T-helper 1 cell (primary cell): ENCODE measurements around the gene KIF5B.
"Not testable (repeated sequence)": the region's sequence is repeated elsewhere in the genome, so short reads cannot be mapped to it uniquely, and the experiment has no call there.

Experiments
- DNase-seq, 5 donors: peaks; one replicate each; pipeline ENCODE4 v3.0.0-alpha.2; 2012 to 2020

Gene KIF5B

GRCh38 chr10:32059472-32059871 is 3.2 kb upstream of the KIF5B start:
- DNase-seq: no peak

GRCh38 chr10:32057036-32057372 is 779 bp upstream of the KIF5B start:
- DNase-seq: no peak

GRCh38 chr10:32055478-32056135 is 618 bp downstream of the KIF5B start:
- DNase-seq: peak; percentile 36 to 67 (median 46)

DNA sequence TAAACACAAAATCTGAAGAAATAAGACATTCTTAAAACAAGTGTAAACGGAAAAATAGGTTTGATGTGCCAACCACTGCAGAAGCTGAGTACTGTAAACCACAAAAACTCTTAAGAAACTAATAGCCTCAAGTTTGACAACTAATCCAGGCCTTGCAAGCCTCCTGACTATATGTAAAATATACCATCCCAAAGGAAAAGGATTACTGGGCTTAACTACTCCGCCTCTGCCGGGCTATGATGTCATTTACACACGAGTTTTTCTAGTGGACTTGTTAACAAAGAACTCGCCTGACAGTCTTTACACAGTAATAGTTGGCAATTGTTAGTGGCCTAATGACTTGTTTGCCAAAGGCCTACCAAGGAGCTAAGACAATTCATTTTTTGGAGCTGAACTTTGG is 2.1 kb downstream of the KIF5B start:
- peak in 1 of 5 donors; percentile 5 for DNase-seq

GRCh38 chr10:32053392-32053791 is 2.8 kb downstream of the KIF5B start:
- not testable (repeated sequence) for DNase-seq

DNA sequence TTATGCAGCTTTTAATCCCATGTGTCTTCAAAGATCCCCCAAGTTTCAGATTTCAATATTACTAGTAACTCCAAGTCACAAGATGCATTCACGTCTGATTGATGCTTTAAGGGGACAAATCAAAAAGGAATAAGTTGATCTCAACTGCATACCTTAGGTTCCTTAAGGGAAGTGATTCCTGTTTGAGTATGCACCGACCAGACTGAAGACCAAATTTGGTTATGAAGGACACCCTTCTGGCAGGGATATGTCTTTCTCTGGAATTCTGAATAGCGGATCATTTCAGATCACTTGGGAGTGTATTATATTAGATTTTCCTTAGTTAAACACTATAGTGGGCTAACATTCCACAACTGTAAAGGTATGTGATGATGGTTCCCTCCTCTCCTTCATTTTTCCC is 4.3 kb downstream of the KIF5B start:
- DNase-seq: no peak

DNA sequence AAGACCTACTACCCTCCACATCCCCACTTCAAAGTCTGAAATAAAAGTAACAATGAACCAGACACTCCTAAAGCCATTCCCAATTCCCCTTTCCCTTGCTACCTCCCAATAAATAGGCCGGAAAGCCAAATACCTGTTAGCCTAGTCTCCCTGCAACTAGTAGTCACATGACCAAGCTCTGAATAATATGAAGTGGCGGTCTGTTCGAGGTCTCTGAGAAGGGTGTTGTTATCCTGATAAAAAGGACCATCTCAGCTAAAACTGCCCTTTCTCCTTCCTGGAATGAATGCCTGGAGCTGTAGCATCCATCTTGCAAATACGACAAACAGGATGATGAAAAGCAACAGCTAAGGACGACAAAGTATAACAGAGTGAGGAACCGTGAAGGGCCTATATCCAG is 6.0 kb downstream of the KIF5B start:
- no peak for DNase-seq

- DNase-seq: no peak
These were observed 7.1 kb downstream of the KIF5B start for GRCh38 chr10:32049113-32049512.

GRCh38 chr10:32048282-32048681 is 7.9 kb downstream of the KIF5B start:
- DNase-seq: no peak

- no peak for DNase-seq
These were observed 8.3 kb downstream of the KIF5B start for GRCh38 chr10:32047881-32048280.

DNA sequence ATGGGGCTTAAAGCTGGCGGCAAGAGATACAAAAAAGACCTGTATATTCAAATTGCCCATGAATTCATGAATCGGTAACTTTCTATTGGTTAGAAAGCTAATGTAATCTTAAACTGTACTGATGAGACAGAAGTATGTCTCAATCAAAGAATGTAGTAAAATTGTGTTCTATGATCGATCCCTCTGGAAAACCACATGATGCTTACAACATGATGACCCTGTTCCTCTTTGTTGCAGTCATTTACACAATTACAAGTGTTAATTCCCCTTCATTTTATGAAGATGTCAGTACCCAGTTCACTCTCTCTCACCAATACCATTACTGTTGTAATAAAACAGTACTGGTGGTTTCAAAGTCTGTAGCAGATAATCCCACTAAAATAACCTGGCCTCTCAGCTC is 10.1 kb downstream of the KIF5B start:
- no peak for DNase-seq

DNA sequence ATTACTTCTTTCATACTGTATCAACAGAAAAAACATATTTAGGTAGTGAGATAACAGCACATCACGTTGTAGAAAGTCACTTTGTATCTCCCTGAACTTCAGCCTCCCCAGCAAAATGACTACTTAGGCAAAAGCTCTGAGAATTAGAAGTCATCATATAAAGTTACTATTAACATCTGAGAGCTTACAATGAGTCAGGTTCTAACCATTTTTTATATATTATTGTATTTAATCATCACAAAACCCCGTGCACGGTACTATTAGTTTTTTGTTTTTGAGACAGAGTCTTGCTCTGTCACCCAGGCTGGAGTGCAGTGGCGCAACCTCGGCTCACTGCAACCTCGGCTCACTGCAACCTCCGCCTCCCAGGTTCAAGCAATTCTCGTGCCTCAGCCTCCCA is 13.5 kb downstream of the KIF5B start:
- DNase-seq: not testable (repeated sequence)

- DNase-seq: no peak
These were observed 14.8 kb downstream of the KIF5B start for GRCh38 chr10:32041290-32042028.

DNA sequence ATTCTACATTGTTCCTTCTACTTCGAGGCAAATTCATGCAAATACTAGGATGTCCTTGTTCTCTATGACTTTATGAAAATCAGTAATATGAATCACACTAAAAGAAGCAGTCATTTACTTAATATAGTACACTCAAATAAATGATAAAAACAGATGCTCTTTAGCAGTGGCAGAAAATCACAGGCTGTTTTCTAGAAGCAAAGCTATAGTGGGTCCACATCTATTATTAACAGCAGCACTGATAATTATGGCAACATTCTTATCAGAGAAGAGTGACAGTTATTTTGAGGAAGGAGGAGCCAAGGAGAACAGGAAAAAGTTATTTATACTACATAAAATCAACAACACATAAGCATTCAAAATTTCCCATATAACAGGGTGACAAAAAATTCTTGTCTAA is 16.5 kb downstream of the KIF5B start:
- no peak for DNase-seq

GRCh38 chr10:32038777-32039176 is 17.4 kb downstream of the KIF5B start:
- DNase-seq: no peak

DNA sequence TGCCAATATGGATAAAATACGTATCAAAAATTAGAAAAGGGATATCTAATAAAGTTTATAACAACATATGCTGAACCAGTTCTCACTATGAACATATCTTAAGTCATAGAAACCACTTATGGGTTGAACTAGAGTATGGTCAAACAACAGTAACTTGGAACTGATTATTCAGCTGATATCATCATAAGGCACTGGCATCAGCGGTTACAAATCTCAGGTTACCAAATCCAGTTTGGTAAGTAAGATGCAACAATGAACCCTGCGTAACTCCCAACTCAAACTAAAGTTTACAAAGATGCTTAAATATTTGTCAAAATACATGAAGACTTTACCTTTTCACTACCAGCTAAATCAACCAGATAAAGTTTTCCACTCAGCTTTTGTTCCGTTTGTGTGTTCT is 19.3 kb downstream of the KIF5B start:
- DNase-seq: no peak

DNA sequence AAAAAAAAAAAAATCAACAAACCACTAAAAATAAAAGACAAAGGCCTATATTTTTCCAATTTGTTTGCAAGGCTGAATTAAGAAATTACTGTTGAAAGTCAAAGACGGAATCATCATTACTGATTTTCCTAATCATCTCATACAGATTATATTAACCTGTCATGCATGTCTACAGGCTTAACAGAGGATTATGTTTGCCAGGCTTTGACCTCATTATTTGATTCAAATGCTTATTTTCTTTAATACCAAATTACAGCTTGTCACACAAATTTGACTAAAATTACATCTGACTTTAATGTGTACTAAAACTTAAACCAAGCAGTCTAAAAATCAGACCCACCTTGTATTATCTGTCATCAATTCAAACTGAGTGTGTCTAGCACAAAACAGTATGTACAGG is 21.2 kb downstream of the KIF5B start:
- DNase-seq: no peak

- no peak for DNase-seq
These were observed 23.1 kb downstream of the KIF5B start for GRCh38 chr10:32033171-32033570.

DNA sequence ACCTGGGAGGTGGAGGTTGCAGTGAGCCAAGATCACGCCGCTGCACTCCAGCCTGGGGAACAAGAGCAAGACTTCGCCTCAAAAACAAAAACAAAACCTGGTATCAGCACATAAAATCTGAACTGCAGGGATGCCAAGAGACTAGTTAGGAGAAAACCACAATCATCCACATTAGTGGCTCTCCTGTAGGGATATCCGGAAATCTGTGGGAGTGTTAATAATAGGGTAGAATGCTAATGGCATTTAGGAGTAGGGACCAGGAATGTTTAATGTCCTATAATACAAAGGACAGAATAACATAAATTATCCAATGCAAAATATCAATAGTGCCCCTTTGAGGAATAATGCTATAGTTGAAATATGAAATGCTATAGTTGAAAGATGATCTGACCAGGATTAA is 24.3 kb downstream of the KIF5B start:
- DNase-seq: no peak

- DNase-seq: no peak
These were observed 24.8 kb downstream of the KIF5B start for GRCh38 chr10:32031424-32031823.

GRCh38 chr10:32028710-32029109 is 27.5 kb downstream of the KIF5B start:
- DNase-seq: no peak

DNA sequence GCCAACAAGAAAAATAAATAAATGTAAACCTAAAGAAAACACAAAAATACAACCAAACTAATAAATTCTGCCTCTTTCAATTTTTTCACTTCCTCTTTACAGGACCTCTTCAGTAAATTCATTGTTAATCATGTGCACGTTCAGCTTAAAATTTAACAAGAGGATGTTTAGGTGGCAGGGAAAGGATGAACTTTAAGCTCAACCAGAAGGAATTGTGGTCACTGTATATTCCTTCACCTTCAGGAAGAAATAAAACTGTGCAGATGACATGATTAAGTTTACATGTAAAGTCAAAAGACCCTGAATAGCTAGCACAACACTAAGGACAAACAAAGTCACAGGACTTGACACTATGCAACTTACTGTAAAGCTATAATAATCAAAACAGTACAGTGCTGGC is 33.0 kb downstream of the KIF5B start:
- DNase-seq: no peak

DNA sequence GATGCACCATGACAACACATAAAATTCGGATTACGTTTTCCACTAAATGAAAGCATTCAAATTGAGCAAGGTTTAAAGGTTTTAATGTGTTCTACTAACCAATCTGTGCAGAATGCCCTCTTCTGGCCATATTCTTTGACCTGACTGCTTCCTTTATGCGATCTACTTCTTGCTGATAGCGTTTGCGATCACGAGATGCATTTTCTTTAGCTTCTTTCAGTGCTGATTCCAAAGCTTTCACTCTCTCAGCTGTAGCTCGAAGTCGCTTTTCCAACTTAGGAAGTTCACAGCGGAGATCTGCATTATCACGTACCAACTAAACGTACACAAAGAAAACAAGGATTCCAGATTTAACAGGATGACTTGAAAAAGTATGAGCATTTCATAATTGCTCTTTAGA is 39.2 kb downstream of the KIF5B start:
- no peak for DNase-seq

DNA sequence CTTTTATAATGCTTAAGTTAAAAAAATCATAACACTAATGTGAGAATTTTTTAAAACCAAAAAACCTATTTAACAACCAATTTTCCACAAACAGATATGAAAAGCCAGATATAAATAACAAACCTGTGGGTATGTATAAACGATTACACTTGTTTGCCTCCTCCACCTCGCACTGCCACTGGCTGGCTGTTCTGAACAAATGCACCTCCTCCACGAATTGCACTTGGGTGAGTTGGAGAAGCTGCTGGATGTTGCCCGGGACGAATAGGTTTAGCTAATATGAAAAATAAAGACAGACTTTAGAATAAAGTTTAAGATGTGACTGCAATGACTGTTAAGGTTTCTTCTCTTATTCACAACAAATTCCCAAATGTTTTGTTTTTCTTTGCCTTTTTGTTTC is 40.8 kb downstream of the KIF5B start:
- DNase-seq: no peak

- DNase-seq: no peak
These were observed 49.2 kb downstream of the KIF5B start for GRCh38 chr10:32007026-32007425.
